ENCODE measurements around the gene GPR152.

GRCh38 chr11:67482275-67482826 lies 29.8 kb upstream of the GPR152 start:
- TF ChIP-seq CTCF (IDR thresholded peaks at IDR 0.05; ENCODE audit: insufficient read depth, low read depth, low read length) = no peak
- no peak for TF ChIP-seq EZH2 (IDR thresholded peaks at IDR 0.05; ENCODE audit: insufficient read depth, low read length)
